ENCODE data around the gene GRAMD2B.
"Not testable (repeated sequence)": the region's sequence is repeated elsewhere in the genome, so short reads cannot be mapped to it uniquely, and the experiment has no call there.

DNA sequence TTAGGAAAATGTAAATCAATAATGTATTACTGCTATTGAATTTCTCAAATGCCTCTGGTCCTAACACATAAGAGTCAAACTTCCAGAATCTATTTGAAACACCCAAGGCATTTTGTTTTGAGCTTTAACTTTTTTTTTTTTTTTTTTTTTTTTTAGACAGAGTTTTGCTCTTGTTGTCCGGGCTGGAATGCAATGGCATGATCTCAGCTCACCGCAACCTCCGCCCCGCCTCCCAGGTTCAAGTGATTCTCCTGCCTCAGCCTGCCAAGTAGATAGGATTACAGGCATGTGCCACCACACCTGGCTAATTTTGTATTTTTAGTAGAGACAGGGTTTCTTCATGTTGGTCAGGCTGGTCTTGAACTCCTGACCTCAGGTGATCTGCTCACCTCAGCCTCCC is 96.0 kb downstream of the GRAMD2B start:
- TF ChIP-seq, protein P1, sequence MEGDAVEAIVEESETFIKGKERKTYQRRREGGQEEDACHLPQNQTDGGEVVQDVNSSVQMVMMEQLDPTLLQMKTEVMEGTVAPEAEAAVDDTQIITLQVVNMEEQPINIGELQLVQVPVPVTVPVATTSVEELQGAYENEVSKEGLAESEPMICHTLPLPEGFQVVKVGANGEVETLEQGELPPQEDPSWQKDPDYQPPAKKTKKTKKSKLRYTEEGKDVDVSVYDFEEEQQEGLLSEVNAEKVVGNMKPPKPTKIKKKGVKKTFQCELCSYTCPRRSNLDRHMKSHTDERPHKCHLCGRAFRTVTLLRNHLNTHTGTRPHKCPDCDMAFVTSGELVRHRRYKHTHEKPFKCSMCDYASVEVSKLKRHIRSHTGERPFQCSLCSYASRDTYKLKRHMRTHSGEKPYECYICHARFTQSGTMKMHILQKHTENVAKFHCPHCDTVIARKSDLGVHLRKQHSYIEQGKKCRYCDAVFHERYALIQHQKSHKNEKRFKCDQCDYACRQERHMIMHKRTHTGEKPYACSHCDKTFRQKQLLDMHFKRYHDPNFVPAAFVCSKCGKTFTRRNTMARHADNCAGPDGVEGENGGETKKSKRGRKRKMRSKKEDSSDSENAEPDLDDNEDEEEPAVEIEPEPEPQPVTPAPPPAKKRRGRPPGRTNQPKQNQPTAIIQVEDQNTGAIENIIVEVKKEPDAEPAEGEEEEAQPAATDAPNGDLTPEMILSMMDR (IDR thresholded peaks at IDR 0.05) = not testable (repeated sequence)
- not testable (repeated sequence) for TF ChIP-seq POLR2A (IDR thresholded peaks at IDR 0.05)

Data from upper lobe of left lung (tissue), 4 donors.